Upper lobe of right lung (tissue), 1 donor: ENCODE measurements around the gene C1orf74. TPM values are rescaled to one million over a fixed set of nuclear protein-coding genes. Genes with fewer than 3 reads are reported as not detected.

Experiments
- ATAC-seq: fragments of 200-7000 bp; cut with Tn5 transposase; one replicate; pipeline ENCODE4 v1.9.1; 2020; ENCODE audit warnings: mild to moderate bottlenecking, moderate library complexity
- DNase-seq: peaks from one replicate; pipeline ENCODE4 v3.0.0-alpha.2; 2020
- H3K27ac ChIP-seq: fragments of 200-600 bp; one replicate; pipeline ENCODE4 v1.8.0; 2022
- H3K27me3 ChIP-seq: fragments of 200-600 bp; one replicate; pipeline ENCODE4 v1.8.0; 2022; ENCODE audit warnings: mild to moderate bottlenecking
- H3K36me3 ChIP-seq: fragments of 200-600 bp; one replicate; pipeline ENCODE4 v1.8.0; 2022
- H3K4me1 ChIP-seq: fragments of 200-600 bp; one replicate; pipeline ENCODE4 v1.8.0; 2022
- H3K4me3 ChIP-seq: fragments of 200-600 bp; one replicate; pipeline ENCODE4 v1.8.0; 2022; ENCODE audit warnings: mild to moderate bottlenecking
- H3K9me3 ChIP-seq: fragments of 200-600 bp; one replicate; pipeline ENCODE4 v1.8.0; 2022
- CTCF ChIP-seq: fragments of 200-600 bp; IDR thresholded peaks from one replicate; pipeline ENCODE4 v1.8.0; 2022; ENCODE audit warnings: antibody characterized with exemption
- intact Hi-C: fragments of 100-400 bp; cut with DNase I; formaldehyde crosslinking; loops from one replicate; pipeline ENCODE4 v1.11.0; 2022
- total RNA-seq: library from RNA; stranded (reverse); fragmentation: NEBNext Ultra II Directional; extraction: Animal tissue kit (Norgen Biotek cat#: 25700); gene quantifications from one replicate; pipeline ENCODE4 v1.2.1, GENCODE V29; 2021
- donor health status: DM: no; HTN: yes; CAD: no; lungs with severe emphysema.

The C1orf74 gene
- total RNA-seq, 1 donor from 2014 or later: 0.96 TPM

DNA sequence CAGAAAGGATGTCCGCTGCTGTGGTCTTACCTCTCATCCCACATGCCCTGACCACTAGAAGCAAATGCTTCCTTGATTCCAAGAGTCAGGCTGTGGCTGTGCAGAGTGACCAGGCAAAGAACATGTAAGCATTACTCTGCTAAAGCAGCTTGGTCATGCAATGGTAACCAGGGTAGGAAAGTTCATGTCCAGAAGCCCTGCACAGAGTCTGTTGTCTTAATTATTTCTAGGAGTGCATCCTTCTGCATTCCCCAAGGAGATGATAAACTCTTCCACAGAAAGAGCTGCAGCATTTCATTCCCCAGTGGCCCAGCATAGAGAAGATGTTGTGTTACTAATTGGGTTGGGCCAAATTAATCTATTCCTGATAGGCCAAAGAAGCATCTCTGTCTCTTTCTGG lies 33.3 kb upstream of the C1orf74 start:
- ATAC-seq (no peak), DNase-seq (no peak)
- Histone ChIP-seq H3K9me3 (no peaks in the 10 kb centered on the region), H3K36me3 (no peaks in the 10 kb centered on the region), H3K4me3 (no peak overlapping the region), H3K4me1 (no peaks in the 10 kb centered on the region), H3K27me3 (peaks cover 25% of the 10 kb centered on the region), H3K27ac (no peak overlapping the region)
- intact Hi-C loops: no loop called here
- no peak for TF ChIP-seq CTCF

- no peak for ATAC-seq
- DNase-seq: no peak
- TF ChIP-seq CTCF: no peak
- H3K4me3 ChIP-seq: no peak overlapping the region
- H3K36me3 ChIP-seq: no peaks in the 10 kb centered on the region
- H3K4me1 ChIP-seq: no peaks in the 10 kb centered on the region
- no peaks in the 10 kb centered on the region for H3K9me3 ChIP-seq
- no peak overlapping the region for H3K27ac ChIP-seq
- peaks cover 23% of the 10 kb centered on the region for H3K27me3 ChIP-seq
- intact Hi-C loops: no loop called here
Observed at GRCh38 chr1:209816923-209817322, 32.6 kb upstream of the C1orf74 start.

DNA sequence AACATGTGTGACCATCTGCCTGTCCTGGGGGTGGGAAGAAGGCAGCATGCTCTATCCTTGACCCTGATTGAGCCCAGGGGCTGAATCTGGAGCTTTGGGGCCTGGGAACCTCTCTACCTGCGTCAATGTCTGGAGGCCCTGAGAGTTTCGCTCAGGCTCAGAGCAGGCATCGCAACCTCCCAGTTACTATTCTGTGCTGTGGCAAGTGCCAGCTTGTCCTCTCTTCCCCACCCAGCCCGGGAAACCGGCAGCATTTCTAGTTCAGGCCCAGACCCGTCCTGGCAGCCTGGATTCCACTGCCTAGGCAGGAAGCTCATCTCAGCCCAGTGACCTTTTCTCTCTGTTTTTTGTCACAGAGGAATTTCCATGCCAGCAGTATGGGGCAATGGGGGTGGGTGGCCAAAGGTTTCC lies 31.6 kb upstream of the C1orf74 start:
- TF ChIP-seq CTCF: no peak
- H3K4me3 ChIP-seq: no peak overlapping the region
- ATAC-seq (no peak), DNase-seq (no peak)
- H3K9me3 ChIP-seq: no peaks in the 10 kb centered on the region
- H3K27ac ChIP-seq: no peak overlapping the region
- H3K36me3 ChIP-seq: no peaks in the 10 kb centered on the region
- intact Hi-C loops: no loop called here
- H3K27me3 ChIP-seq: peaks cover 14% of the 10 kb centered on the region
- no peaks in the 10 kb centered on the region for H3K4me1 ChIP-seq

GRCh38 chr1:209815490-209815889 lies 31.1 kb upstream of the C1orf74 start:
- no peaks in the 10 kb centered on the region for H3K4me1 ChIP-seq
- DNase-seq (no peak), ATAC-seq (no peak)
- H3K9me3 ChIP-seq: no peaks in the 10 kb centered on the region
- intact Hi-C loops: no loop called here
- peaks cover 10% of the 10 kb centered on the region for H3K27me3 ChIP-seq
- TF ChIP-seq CTCF: no peak
- no peak overlapping the region for H3K27ac ChIP-seq
- H3K36me3 ChIP-seq: no peaks in the 10 kb centered on the region
- no peak overlapping the region for H3K4me3 ChIP-seq

DNA sequence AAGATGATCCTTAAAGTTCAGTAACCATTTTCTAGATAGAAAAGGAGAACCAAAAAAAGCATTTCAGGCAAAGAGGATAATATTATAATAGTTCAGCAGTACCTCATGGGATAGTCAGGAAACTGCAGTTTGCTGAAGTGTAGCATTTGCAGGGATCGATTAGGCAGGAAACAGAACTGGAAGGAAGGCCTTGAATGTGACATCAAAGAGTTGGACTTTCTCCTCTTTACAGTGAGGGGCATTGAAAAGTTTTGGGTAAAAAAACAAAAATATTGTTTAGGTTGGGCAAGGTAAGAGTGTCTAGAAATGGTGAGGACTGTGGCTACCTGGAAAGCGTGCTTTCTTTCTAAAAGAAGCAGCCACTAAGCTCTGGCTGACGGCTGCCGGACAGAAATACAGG lies 29.5 kb upstream of the C1orf74 start:
- peaks cover 5% of the 10 kb centered on the region for H3K27me3 ChIP-seq
- H3K4me1 ChIP-seq: no peaks in the 10 kb centered on the region
- DNase-seq (no peak), ATAC-seq (no peak)
- H3K36me3 ChIP-seq: no peaks in the 10 kb centered on the region
- no peak for TF ChIP-seq CTCF
- intact Hi-C loops: no loop called here
- no peak overlapping the region for H3K4me3 ChIP-seq
- H3K27ac ChIP-seq: no peak overlapping the region
- H3K9me3 ChIP-seq: no peaks in the 10 kb centered on the region

DNA sequence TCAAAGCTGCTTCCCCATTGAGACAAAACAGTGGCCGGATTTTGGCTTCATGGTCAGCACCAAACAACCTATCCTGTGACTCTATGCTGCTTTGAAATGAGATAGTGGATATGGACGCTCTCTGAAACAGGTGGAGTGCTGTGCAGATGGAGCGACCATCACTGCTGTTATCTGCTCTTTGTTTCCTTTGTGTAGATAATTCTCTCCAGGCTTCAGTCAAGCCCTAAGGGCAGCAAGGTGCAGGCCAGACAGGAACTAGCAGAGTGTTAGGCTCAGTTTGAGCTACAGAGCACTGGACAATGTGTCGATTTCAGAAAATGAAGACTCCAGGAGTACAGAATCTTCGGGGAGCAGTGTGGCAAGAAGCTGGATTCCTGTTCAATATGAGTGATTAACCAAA lies 26.4 kb upstream of the C1orf74 start:
- H3K4me3 ChIP-seq: no peak overlapping the region
- H3K36me3 ChIP-seq: no peaks in the 10 kb centered on the region
- no peak for TF ChIP-seq CTCF
- H3K4me1 ChIP-seq: peaks cover 4% of the 10 kb centered on the region
- H3K9me3 ChIP-seq: no peaks in the 10 kb centered on the region
- H3K27me3 ChIP-seq: no peaks in the 10 kb centered on the region
- intact Hi-C loops: no loop called here
- no peak overlapping the region for H3K27ac ChIP-seq
- ATAC-seq (no peak), DNase-seq (no peak)
